A549 treated with AZD2906 at 1 μM for 4 hours (cell line): Measurements from ENCODE around the gene UBA52. TPM values are rescaled to one million over a fixed set of nuclear protein-coding genes. Genes with fewer than 3 reads are reported as not detected.

ENCODE experiments used
- total RNA-seq: library from RNA; stranded (reverse); fragments of 200-300 nt; extraction: Qiagen RNA extraction; gene quantifications from 5 replicates; pipeline ENCODE4 v1.2.3, GENCODE V29; 2022

Gene UBA52
- total RNA-seq: 983 to 1,214 TPM (median 1,180 TPM) in 5 replicates

DNA sequence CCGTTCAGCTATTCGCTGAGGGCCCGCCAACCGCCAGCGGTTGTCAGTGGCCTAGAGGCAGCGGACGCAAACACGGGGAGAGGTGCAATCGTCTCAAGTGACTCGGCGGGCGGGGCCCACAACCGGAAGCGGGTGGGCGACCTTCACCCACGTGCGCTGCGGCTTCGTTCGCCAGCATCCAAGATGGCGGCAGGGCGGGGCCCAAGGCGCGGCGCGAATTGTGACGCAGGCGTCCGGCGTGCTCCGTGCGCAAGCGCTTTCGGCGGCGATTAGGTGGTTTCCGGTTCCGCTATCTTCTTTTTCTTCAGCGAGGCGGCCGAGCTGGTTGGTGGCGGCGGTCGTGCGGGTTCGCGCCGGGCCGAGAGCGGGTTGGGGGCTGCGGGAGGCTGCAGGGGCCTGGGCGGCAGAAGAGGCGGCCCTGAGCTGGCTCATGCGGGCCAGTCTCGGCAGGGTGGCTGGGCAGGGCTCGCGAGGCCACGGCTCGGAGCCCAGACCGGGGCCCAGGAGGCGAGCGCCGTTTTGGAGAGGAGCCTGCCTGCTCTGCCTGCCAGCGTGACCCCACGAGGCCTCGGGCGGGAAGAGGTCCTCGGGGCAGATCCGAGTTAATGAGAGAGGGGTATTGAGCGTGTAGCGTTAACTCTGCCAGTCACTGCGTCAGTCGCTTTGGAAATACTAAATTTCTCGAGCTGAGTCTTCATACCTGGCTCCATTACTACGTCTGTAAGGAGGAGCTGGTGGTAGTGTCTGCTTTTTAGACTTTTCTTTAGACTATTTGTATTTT lies at the start of gene UBA52:
Gene UBA52, plus strand, starts transcription at position 294 of the 781 bp plus-strand sequence. CDS start 1,444 bp downstream, outside the sequence.

DNA sequence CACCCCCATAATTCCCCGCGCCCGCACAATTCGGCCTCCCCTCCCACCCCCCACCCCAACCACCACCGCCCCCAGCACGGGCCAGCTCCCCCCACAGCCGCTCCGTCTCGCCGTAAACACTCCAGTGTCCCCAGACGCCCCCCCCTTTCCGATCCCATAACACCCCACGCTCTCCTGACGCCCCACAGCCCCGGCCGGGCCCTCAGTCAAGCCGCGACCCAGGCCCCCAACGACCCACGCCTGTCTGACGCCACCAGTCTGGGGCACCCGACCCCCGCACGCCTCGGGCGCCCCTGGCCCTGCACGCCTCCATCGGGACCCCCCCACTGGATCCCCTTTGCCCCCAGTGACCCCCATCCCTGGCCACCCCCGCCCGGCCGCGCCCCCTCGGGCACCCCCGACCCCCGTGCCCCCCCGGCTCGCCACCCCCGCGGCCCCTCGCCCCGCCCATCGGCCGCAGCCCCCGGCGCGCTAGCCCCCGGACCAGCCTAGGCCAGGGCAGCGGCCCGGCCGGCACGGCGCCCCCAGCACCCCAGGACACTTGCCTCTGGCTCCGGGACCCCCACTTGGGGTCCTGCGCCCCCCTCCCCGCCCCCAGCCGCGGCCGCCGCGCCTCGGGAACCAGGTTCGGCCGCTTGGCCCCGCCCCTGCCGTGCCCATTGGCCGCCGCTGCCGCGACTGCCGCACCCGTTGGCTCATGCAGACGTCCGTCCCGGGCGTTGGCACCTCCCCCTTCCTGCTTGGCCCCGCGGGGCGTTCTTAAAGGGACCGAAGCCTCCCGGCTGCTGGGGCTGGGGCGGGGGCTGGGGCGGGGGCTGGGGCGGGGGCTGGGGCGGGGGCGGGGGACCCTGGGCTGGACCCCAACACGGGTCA lies 28.5 kb upstream of the UBA52 start, which contains the start of gene FKBP8:
Gene FKBP8, minus strand, starts transcription at position 633 of the 873 bp plus-strand sequence. CDS start 1,603 bp downstream, outside the sequence.

DNA sequence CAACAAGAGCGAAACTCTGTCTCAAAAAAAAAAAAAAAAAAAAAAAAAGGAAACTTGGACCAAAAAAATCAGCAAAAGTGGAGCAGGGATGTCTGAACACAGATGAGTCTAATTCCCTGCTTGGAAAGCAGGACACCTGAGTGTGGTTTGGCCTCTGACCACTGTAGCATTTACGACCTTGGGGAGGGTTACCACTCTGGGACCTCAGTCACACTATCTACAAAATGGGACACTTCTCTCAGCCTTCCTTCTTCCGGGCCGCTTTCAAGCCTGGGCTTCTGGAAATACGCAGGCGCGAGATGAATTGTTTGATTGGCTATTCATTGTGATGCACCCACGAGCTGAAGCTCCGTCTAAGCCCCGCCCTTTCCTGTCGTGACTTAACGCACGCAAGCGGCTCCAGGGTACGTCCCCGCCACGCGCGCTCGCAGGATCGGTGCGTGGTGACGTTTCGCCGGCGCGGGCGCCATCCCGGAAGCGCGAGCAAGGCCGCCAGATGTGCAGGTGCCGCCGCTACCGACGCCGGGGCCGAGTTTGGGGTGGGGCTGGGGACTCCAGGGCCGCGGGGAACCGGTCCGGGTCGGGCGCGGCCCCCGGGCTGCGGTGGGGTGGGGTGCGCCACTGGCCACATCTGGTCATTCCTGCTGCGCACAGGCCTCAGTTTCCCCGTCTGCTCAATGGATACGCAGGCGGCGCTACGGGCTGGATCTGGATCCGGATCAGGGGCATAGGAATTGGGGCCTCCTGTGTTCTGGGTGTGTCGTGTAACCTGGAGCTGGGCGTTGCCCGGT lies 14.1 kb upstream of the UBA52 start, which contains the start of gene KXD1:
Gene KXD1, plus strand, starts transcription at position 460 of the 791 bp plus-strand sequence. CDS start 4,187 bp downstream, outside the sequence.

DNA sequence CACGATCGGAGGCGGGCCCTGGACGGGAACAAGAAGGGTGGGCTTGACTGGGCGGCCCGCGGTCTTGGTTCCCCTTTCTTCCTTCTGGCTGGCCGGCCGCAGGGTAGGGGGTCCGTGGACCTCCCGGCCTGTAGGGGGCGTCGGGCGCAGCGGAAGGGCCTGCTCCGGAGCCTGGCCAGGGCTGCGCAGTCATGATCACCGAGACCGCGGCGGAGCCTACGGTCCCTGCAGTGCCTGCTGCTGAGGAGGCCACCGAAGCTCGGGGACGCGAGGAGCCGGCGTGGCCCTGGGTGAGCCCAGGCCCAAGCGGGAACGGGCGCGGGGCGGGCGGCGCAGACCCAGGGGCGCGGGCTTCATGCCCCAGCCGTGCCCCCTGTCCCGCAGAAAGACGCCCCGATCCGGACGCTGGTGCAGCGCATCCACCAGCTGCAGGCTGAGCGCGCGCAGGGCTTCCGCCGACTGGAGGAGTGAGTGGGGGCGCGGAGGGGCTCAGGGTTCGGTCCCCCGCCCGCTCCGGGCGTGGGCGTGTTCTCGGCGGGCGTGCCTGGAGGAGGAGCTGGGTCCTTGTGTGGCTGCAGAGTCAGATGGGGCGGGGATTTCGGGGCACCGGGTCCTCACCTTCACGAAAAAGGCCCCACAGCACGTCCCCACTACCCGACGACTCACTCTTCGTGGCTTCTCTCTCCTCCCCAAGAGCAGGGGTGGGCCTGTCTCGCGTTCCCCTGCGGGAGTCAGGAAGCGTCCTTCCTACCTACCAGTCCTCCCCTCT lies 17.1 kb downstream of the UBA52 start, which contains the start of gene REX1BD:
Gene REX1BD, plus strand, starts transcription at position 188 of the 769 bp plus-strand sequence. Its CDS starts 4 bp downstream, at position 192.

DNA sequence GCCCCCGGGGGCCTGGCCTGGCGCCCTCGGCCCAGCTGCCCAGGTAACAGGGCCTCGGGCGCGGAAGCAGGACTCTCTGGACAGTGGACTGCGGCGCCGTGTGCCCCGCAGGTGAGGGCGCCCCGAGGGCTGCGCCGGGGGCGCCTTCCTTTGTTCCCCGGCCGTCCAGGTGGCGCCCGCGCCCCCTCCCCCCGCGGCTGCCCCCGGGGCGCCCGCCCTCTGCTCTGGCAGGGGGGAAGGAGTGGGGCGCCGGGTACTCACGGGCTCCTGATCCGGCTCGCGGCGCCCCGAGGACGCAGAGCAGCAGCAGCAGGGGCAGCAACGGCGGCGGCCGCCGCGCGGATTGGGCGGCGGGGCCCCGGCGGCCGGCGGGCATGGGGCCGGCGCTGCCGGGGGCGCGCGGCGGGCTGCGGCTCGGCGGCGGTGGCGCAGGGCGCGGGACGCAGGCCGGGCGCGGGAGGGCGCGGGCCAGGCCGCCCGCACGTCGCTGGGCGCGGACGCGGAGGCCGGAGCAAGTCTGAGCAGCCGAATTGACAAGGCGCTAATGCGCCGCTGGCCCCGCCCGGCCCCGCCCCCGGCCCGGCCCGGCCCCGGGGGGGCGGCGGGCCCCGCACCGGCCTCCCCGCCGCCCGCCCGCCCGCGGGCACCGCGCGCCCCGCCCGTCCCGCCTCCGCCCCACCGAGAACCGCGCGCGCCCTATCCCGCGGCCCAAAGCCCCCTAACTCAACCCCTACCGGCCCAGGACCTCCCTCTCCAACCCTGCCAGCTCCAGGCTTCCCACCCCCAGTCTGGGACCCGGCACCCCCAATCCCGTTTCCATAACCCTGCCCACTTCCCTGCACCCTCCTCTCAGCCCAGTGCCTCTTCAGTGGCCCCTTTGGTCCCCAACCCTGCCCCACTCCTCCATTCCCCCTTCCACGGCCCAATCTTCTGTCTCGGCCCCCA lies 34.9 kb downstream of the UBA52 start, which contains the start of gene CRLF1:
Gene CRLF1, minus strand, starts transcription at position 519 of the 945 bp plus-strand sequence. Its CDS starts 143 bp downstream, at position 376.

DNA sequence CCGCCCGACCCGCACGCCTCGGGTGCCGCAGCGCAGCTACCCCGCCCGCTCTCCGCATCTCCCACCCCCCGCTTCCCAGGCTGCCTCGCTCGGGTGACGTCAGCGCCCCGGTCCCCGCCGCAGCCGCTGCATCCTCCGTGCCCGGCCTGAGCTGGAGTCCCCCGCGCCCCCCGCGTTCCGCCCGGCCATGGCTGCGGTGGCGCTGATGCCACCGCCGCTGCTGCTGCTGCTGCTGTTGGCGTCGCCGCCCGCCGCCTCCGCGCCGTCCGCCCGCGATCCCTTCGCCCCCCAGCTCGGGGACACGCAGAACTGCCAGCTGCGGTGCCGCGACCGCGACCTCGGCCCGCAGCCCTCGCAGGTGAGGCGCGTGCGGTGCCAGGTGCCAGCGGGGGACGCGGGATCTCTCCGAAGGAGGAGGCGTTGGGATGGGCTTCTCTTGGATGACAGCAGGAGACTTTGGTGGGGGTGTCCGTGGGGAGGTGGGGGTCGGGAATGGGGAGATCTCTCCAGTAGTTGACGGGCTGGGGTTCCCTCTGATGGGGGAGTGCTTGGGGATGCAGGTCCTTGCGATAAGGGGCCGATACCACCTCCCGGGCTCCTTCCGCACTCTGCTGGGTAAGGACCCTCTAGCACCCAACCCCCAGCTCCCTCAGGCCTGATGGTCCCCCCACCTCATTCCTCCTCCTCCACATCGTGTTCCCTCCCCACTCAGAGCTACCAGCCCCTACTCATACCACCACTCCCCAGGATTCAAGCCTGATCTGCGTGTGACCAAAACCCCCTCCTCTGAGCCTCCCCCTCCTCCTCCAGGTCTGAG lies 41.3 kb downstream of the UBA52 start, which contains the start of gene TMEM59L:
Gene TMEM59L, plus strand, starts transcription at position 99 of the 817 bp plus-strand sequence. Its CDS starts 89 bp downstream, at position 188.

Other genes starting within 250 kb of the UBA52 start
- gene LSM4, start 248.8 kb upstream of the UBA52 start, total RNA-seq: 220 to 252 TPM (median 232 TPM) in 5 replicates
- 1.8 to 2.8 TPM (median 2.2 TPM) in 5 replicates for gene PGPEP1, start 231.3 kb upstream of the UBA52 start, total RNA-seq
- 10.6 to 23.6 TPM (median 18.0 TPM) in 5 replicates for gene GDF15, start 185.7 kb upstream of the UBA52 start, total RNA-seq
- gene LRRC25, start 174.2 kb upstream of the UBA52 start, total RNA-seq: 0.06 TPM in 1 of 5 replicates, not detected in the others
- gene SSBP4, start 152.5 kb upstream of the UBA52 start, total RNA-seq: 37.8 to 50.9 TPM (median 47.3 TPM) in 5 replicates
- gene ISYNA1, start 133.7 kb upstream of the UBA52 start, total RNA-seq: 26.7 to 47.4 TPM (median 41.5 TPM) in 5 replicates
- gene ELL, start 49.8 kb upstream of the UBA52 start, total RNA-seq: 4.7 to 6.5 TPM (median 5.8 TPM) in 5 replicates
- gene FKBP8, start 28.3 kb upstream of the UBA52 start, total RNA-seq: 131 to 157 TPM (median 154 TPM) in 5 replicates
- gene KXD1, start 14.0 kb upstream of the UBA52 start, total RNA-seq: 82.7 to 107 TPM (median 102 TPM) in 5 replicates
- gene REX1BD, start 16.9 kb downstream of the UBA52 start, total RNA-seq: 38.4 to 61.9 TPM (median 59.3 TPM) in 5 replicates
- 5.3 to 11.4 TPM (median 10.2 TPM) in 5 replicates for gene CRLF1, start 34.9 kb downstream of the UBA52 start, total RNA-seq
- 4.3 to 7.0 TPM (median 6.3 TPM) in 5 replicates for gene TMEM59L, start 41.0 kb downstream of the UBA52 start, total RNA-seq
- 3.7 to 5.9 TPM (median 5.4 TPM) in 5 replicates for gene KLHL26, start 65.2 kb downstream of the UBA52 start, total RNA-seq
- 3.1 to 5.6 TPM (median 4.8 TPM) in 5 replicates for gene CRTC1, start 111.8 kb downstream of the UBA52 start, total RNA-seq
- 0.18 to 0.39 TPM (median 0.24 TPM) in 5 replicates for gene COMP, start 219.4 kb downstream of the UBA52 start, total RNA-seq